ENCODE measurements around the gene BTBD7.

BTBD7 gene

GRCh38 chr14:93317875-93318807, 14.7 kb downstream of the BTBD7 start:
- Histone ChIP-seq H3K18ac (ENCODE audit: low read length) (no peak overlapping the region), H3K27ac (replicated peaks; ENCODE audit: low read length) (no peak overlapping the region)

GRCh38 chr14:93317210-93317874, 15.5 kb downstream of the BTBD7 start:
- H3K9ac ChIP-seq (ENCODE audit: low read depth, low read length, poor library complexity), result no peak overlapping the region
- H3K4me1 ChIP-seq (ENCODE audit: control insufficient read depth in 2 of 2, insufficient read depth in 1 of 2, low read depth in 1 of 2, low read length in 2 of 2), result peaks cover 2 to 15% of the 10 kb centered on the region in 2 donors
- peaks cover 0 to 11% of the 10 kb centered on the region in 2 donors for H3K36me3 ChIP-seq (replicated peaks in 1 of 2; ENCODE audit: control insufficient read depth in 2 of 2, insufficient read depth in 2 of 2, low read length in 2 of 2)
- H2BK15ac ChIP-seq (ENCODE audit: low read length), result no peak overlapping the region
- H3K4me3 ChIP-seq (ENCODE audit: low read length in 2 of 2), result no peak overlapping the region
- no peak overlapping the region for H3K4ac ChIP-seq (ENCODE audit: low read length)
- peaks cover 0 to 7% of the 10 kb centered on the region in 2 donors for H3K9me3 ChIP-seq (replicated peaks in 1 of 2; ENCODE audit: control insufficient read depth in 2 of 2, insufficient read depth in 1 of 2, low read depth in 1 of 2, low read length in 2 of 2)
- H4K8ac ChIP-seq (ENCODE audit: low read depth, low read length), result no peak overlapping the region
- no peak overlapping the region for H3K4me2 ChIP-seq (ENCODE audit: insufficient read depth, low read length, poor library complexity, severe bottlenecking)
- no peaks in the 10 kb centered on the region for H3K79me1 ChIP-seq (ENCODE audit: low read depth, low read length)
- no peak overlapping the region for H2BK12ac ChIP-seq (ENCODE audit: low read length)
- no peak overlapping the region for H4K91ac ChIP-seq (ENCODE audit: low read depth, low read length, poor library complexity)
- no peak overlapping the region for H3K14ac ChIP-seq (ENCODE audit: low read length)
- no peak overlapping the region for H3K27ac ChIP-seq (replicated peaks; ENCODE audit: low read length)
- no peak overlapping the region for H2AFZ ChIP-seq (ENCODE audit: low read length)
- H2AK5ac ChIP-seq (ENCODE audit: low read depth, low read length), result no peak overlapping the region
- no peak overlapping the region for H3K18ac ChIP-seq (ENCODE audit: low read length)
- WGBS, 2 donors (ENCODE audit: extremely low coverage in 2 of 2, insufficient read length in 2 of 2, insufficient replicate concordance in 1 of 2), result no CpG with 5 or more reads among the region's 7 CpGs
- DNase-seq (ENCODE audit: low spot score), result no peak
- no peak overlapping the region for H3K23ac ChIP-seq (ENCODE audit: low read depth, low read length, poor library complexity)
- H2BK5ac ChIP-seq (ENCODE audit: low read length), result no peak overlapping the region
- no peak overlapping the region for H2BK120ac ChIP-seq (ENCODE audit: low read depth, low read length)
- no peaks in the 10 kb centered on the region for H3K27me3 ChIP-seq (ENCODE audit: control insufficient read depth in 3 of 3, insufficient read depth in 3 of 3, low read depth in 1 of 3, low read length in 3 of 3)

More at GRCh38 chr14:93317875-93318807, 14.7 kb downstream of the BTBD7 start:
- H2AFZ ChIP-seq (ENCODE audit: low read length), result no peak overlapping the region
- H3K27me3 ChIP-seq (ENCODE audit: control insufficient read depth in 3 of 3, insufficient read depth in 3 of 3, low read depth in 1 of 3, low read length in 3 of 3), result no peaks in the 10 kb centered on the region
- no peak overlapping the region for H2BK15ac ChIP-seq (ENCODE audit: low read length)
- H3K4me3 ChIP-seq (ENCODE audit: low read length in 2 of 2), result no peak overlapping the region
- peaks cover 0 to 7% of the 10 kb centered on the region in 2 donors for H3K9me3 ChIP-seq (replicated peaks in 1 of 2; ENCODE audit: control insufficient read depth in 2 of 2, insufficient read depth in 1 of 2, low read depth in 1 of 2, low read length in 2 of 2)
- no peak for DNase-seq (ENCODE audit: low spot score)
- no CpG with 5 or more reads among the region's 6 CpGs for WGBS, 2 donors (ENCODE audit: extremely low coverage in 2 of 2, insufficient read length in 2 of 2, insufficient replicate concordance in 1 of 2)
- H3K23ac ChIP-seq (ENCODE audit: low read depth, low read length, poor library complexity), result no peak overlapping the region
- peaks cover 0 to 12% of the 10 kb centered on the region in 2 donors for H3K36me3 ChIP-seq (replicated peaks in 1 of 2; ENCODE audit: control insufficient read depth in 2 of 2, insufficient read depth in 2 of 2, low read length in 2 of 2)
- peaks cover 2 to 15% of the 10 kb centered on the region in 2 donors for H3K4me1 ChIP-seq (ENCODE audit: control insufficient read depth in 2 of 2, insufficient read depth in 1 of 2, low read depth in 1 of 2, low read length in 2 of 2)
- no peak overlapping the region for H3K4ac ChIP-seq (ENCODE audit: low read length)
- no peak overlapping the region for H2AK5ac ChIP-seq (ENCODE audit: low read depth, low read length)
- no peak overlapping the region for H4K91ac ChIP-seq (ENCODE audit: low read depth, low read length, poor library complexity)
- H3K4me2 ChIP-seq (ENCODE audit: insufficient read depth, low read length, poor library complexity, severe bottlenecking), result no peak overlapping the region
- no peak overlapping the region for H3K9ac ChIP-seq (ENCODE audit: low read depth, low read length, poor library complexity)
- H3K79me1 ChIP-seq (ENCODE audit: low read depth, low read length), result peaks cover 3% of the 10 kb centered on the region
- no peak overlapping the region for H2BK5ac ChIP-seq (ENCODE audit: low read length)
- no peak overlapping the region for H3K14ac ChIP-seq (ENCODE audit: low read length)
- no peak overlapping the region for H2BK12ac ChIP-seq (ENCODE audit: low read length)
- H2BK120ac ChIP-seq (ENCODE audit: low read depth, low read length), result no peak overlapping the region
- no peak overlapping the region for H4K8ac ChIP-seq (ENCODE audit: low read depth, low read length)

GRCh38 chr14:93316716-93317115, 16.1 kb downstream of the BTBD7 start:
- Histone ChIP-seq H2BK120ac (ENCODE audit: low read depth, low read length) (no peak overlapping the region), H3K4me3 (ENCODE audit: low read length in 2 of 2) (no peak overlapping the region), H3K36me3 (replicated peaks in 1 of 2; ENCODE audit: control insufficient read depth in 2 of 2, insufficient read depth in 2 of 2, low read length in 2 of 2) (peaks cover 0 to 4% of the 10 kb centered on the region in 2 donors), H3K23ac (ENCODE audit: low read depth, low read length, poor library complexity) (no peak overlapping the region), H2BK12ac (ENCODE audit: low read length) (no peak overlapping the region), H2BK15ac (ENCODE audit: low read length) (no peak overlapping the region), H3K14ac (ENCODE audit: low read length) (no peak overlapping the region), H3K27me3 (ENCODE audit: control insufficient read depth in 3 of 3, insufficient read depth in 3 of 3, low read depth in 1 of 3, low read length in 3 of 3) (no peaks in the 10 kb centered on the region), H4K8ac (ENCODE audit: low read depth, low read length) (no peak overlapping the region), H3K9ac (ENCODE audit: low read depth, low read length, poor library complexity) (no peak overlapping the region), H2AFZ (ENCODE audit: low read length) (no peak overlapping the region), H3K4me1 (ENCODE audit: control insufficient read depth in 2 of 2, insufficient read depth in 1 of 2, low read depth in 1 of 2, low read length in 2 of 2) (peaks cover 2 to 15% of the 10 kb centered on the region in 2 donors), H2BK5ac (ENCODE audit: low read length) (no peak overlapping the region), H3K9me3 (replicated peaks in 1 of 2; ENCODE audit: control insufficient read depth in 2 of 2, insufficient read depth in 1 of 2, low read depth in 1 of 2, low read length in 2 of 2) (peaks cover 0 to 7% of the 10 kb centered on the region in 2 donors), H3K27ac (replicated peaks; ENCODE audit: low read length) (no peak overlapping the region), H3K79me1 (ENCODE audit: low read depth, low read length) (no peaks in the 10 kb centered on the region), H4K91ac (ENCODE audit: low read depth, low read length, poor library complexity) (no peak overlapping the region), H3K4ac (ENCODE audit: low read length) (no peak overlapping the region), H3K4me2 (ENCODE audit: insufficient read depth, low read length, poor library complexity, severe bottlenecking) (no peak overlapping the region), H3K18ac (ENCODE audit: low read length) (no peak overlapping the region), H2AK5ac (ENCODE audit: low read depth, low read length) (no peak overlapping the region)
- WGBS, 2 donors (ENCODE audit: extremely low coverage in 2 of 2, insufficient read length in 2 of 2, insufficient replicate concordance in 1 of 2), result no CpG with 5 or more reads among the region's 4 CpGs
- no peak for DNase-seq (ENCODE audit: low spot score)

GRCh38 chr14:93315575-93315974, 17.3 kb downstream of the BTBD7 start:
- no peak overlapping the region for H2AK5ac ChIP-seq (ENCODE audit: low read depth, low read length)

More at GRCh38 chr14:93315575-93315974, 17.3 kb downstream of the BTBD7 start:
- H3K27me3 ChIP-seq (ENCODE audit: control insufficient read depth in 3 of 3, insufficient read depth in 3 of 3, low read depth in 1 of 3, low read length in 3 of 3), result no peaks in the 10 kb centered on the region
- H3K36me3 ChIP-seq (replicated peaks in 1 of 2; ENCODE audit: control insufficient read depth in 2 of 2, insufficient read depth in 2 of 2, low read length in 2 of 2), result peaks cover 0 to 4% of the 10 kb centered on the region in 2 donors
- H2BK12ac ChIP-seq (ENCODE audit: low read length), result no peak overlapping the region
- no peak overlapping the region for H3K9ac ChIP-seq (ENCODE audit: low read depth, low read length, poor library complexity)
- DNase-seq (ENCODE audit: low spot score), result no peak
- H4K8ac ChIP-seq (ENCODE audit: low read depth, low read length), result no peak overlapping the region
- no peak overlapping the region for H2BK15ac ChIP-seq (ENCODE audit: low read length)
- H3K14ac ChIP-seq (ENCODE audit: low read length), result no peak overlapping the region
- H3K4me1 ChIP-seq (ENCODE audit: control insufficient read depth in 2 of 2, insufficient read depth in 1 of 2, low read depth in 1 of 2, low read length in 2 of 2), result peaks cover 2 to 15% of the 10 kb centered on the region in 2 donors
- H3K18ac ChIP-seq (ENCODE audit: low read length), result no peak overlapping the region
- H3K4me3 ChIP-seq (ENCODE audit: low read length in 2 of 2), result no peak overlapping the region
- H3K4ac ChIP-seq (ENCODE audit: low read length), result no peak overlapping the region
- no peak overlapping the region for H3K23ac ChIP-seq (ENCODE audit: low read depth, low read length, poor library complexity)
- H2BK120ac ChIP-seq (ENCODE audit: low read depth, low read length), result no peak overlapping the region
- H3K4me2 ChIP-seq (ENCODE audit: insufficient read depth, low read length, poor library complexity, severe bottlenecking), result no peak overlapping the region
- H4K91ac ChIP-seq (ENCODE audit: low read depth, low read length, poor library complexity), result no peak overlapping the region
- no peak overlapping the region for H3K27ac ChIP-seq (replicated peaks; ENCODE audit: low read length)
- no peak overlapping the region for H2AFZ ChIP-seq (ENCODE audit: low read length)
- peaks cover 0 to 7% of the 10 kb centered on the region in 2 donors for H3K9me3 ChIP-seq (replicated peaks in 1 of 2; ENCODE audit: control insufficient read depth in 2 of 2, insufficient read depth in 1 of 2, low read depth in 1 of 2, low read length in 2 of 2)
- no peaks in the 10 kb centered on the region for H3K79me1 ChIP-seq (ENCODE audit: low read depth, low read length)
- no peak overlapping the region for H2BK5ac ChIP-seq (ENCODE audit: low read length)
